Pancreas (tissue), 10 donors: ENCODE data around the gene CHID1. TPM values are rescaled to one million over a fixed set of nuclear protein-coding genes. Genes with fewer than 3 reads are reported as not detected.

ENCODE experiments used
- ATAC-seq, 4 donors: fragments of 200-7000 bp; cut with Tn5 transposase; one replicate each; pipeline versions ENCODE4 v1.8.0 to v1.9.1; 2020; ENCODE audit warnings: mild to moderate bottlenecking in 4 of 4, moderate library complexity in 4 of 4
- DNase-seq, 6 donors: peaks; one replicate each; pipeline ENCODE4 v3.0.0-alpha.2; 2020
- FAIRE-seq: peaks from 2 replicates; lab custom pipeline; 2012; peaks lifted over from hg19 to GRCh38; lab: Jason Lieb, UNC
- H3K27ac ChIP-seq, 4 donors: fragments of 200-600 bp; sonication (generic); 1 replicate in 3 of 4; 2 replicates in 1 of 4; pipeline versions ENCODE4 v1.5.0 to v1.8.0; 2020
- H3K27me3 ChIP-seq, 4 donors: fragments of 200-600 bp; one replicate each; pipeline ENCODE4 v1.8.0; 2021
- H3K36me3 ChIP-seq, 3 donors: fragments of 200-600 bp; sonication (generic) in 1 of 3; one replicate each; pipeline versions ENCODE4 v1.5.0 to v1.8.0; 2020 to 2021
- H3K4me1 ChIP-seq, 3 donors: fragments of 200-600 bp; one replicate each; pipeline ENCODE4 v1.8.0; 2021
- H3K4me3 ChIP-seq, 4 donors: fragments of 200-600 bp; sonication (generic) in 2 of 4; one replicate each; pipeline versions ENCODE4 v1.5.0 to v1.8.0; 2020 to 2021
- H3K9me3 ChIP-seq, 4 donors: fragments of 200-600 bp; one replicate each; pipeline ENCODE4 v1.8.0; 2021
- WGBS, 2 donors: extraction: QIAGEN DNeasy Blood & Tissue Kit; methylation state at CpG; one replicate each; pipeline ENCODE4 v1.1.7; 2013; 5-methylcytosine and 5-hydroxymethylcytosine counted together
- intact Hi-C, 3 donors: fragments of 100-400 bp; cut with DNase I; formaldehyde crosslinking; loops; one replicate each; pipeline versions ENCODE4 v1.11.1 to v1.14.2; 2022
- polyA plus RNA-seq, 2 donors: library from polyadenylated mRNA; stranded (reverse); fragments of 200-250 nt; gene quantifications; one replicate each; pipeline ENCODE4 v1.2.3, GENCODE V29; 2013
- total RNA-seq, 6 donors: library from RNA; stranded (reverse); fragmentation: NEBNext Ultra II Directional in 4 of 6; extraction: Animal tissue kit (Norgen Biotek cat#: 25700) in 4 of 6; gene quantifications; one replicate each; pipeline versions ENCODE4 v1.2.1 to v1.2.4, GENCODE V29; 2021 to 2023
- TF ChIP-seq, protein P1 (sequence below), 4 donors: fragments of 200-600 bp; sonication (generic) in 3 of 4; IDR thresholded peaks; one replicate each; pipeline versions ENCODE4 v1.5.0 to v1.8.0; 2021; ENCODE audit warnings: antibody characterized with exemption in 4 of 4
- donor health status: healthy with polysubstance abuse.
- donor health status: DM: no; HTN: no; CAD: no; lungs with moderate emphysema.
- donor health status: DM: no; HTN: no; CAD: no.
- donor health status: control.
- donor health status: control.
- donor health status: Bipolar disorder and iron deficiency.
- donor health status: DM: yes; HTN: yes; CAD: no.
- donor health status: DM: no; HTN: no; CAD: no.
- donor health status: DM: no; HTN: no; CAD: no.
- donor health status: DM: yes; HTN: yes; CAD: no.

The CHID1 gene
- total and polyA plus RNA-seq, 8 donors: 41.7 to 86.0 (median 62.1) TPM

DNA sequence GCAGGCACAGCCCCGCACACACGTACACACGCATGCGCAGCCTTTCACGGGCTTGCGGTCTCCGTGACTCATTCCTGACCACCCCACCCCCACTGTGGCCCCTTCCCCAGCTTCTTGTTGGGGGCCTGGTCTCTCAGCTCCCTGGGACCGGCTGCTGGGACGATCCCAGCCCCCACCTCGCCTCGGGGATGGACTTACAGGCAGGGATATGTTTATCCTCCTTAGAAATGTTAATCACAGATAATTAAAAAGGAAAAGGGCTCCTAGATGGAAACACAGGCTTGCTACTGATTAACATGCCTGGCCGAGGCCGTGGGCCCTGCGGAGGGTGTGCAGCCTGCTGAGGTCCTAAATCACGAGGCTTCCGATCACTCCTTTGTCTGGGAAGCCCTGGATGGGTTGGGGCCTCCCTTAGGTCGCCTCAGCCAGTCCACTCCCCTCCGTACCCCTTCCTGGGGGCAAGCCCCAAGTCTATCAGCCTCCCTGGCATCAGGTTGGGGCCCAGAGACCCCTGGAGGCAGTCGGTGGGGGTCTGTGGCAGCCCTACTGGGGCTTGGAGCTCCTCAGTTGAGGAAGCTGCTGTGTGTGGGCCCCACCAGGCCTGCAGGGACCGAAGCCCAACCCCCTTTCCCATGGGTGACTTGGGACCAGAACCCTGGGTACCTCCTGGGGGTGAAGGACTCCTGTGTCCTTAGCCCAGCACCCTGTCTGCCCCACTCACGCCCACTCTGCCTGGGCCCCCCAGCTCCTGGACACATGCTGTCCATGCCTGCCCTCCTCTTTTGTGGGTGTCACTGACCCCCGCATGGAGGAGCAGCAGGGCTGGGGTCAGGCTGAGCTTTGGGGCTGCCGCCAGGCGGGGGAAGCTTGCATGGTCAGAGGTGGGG lies 47.3 kb downstream of the CHID1 start:
- H3K27me3 ChIP-seq: no peaks in the 10 kb centered on the region
- no peak overlapping the region for H3K4me3 ChIP-seq
- intact Hi-C loops: no loop called here
- no peak overlapping the region for H3K27ac ChIP-seq
- 78 to 86% methylated on average over 24 of the region's 24 CpGs for WGBS, 2 donors
- DNase-seq (no peak), ATAC-seq (no peak), FAIRE-seq (no peak)
- H3K36me3 ChIP-seq: peaks cover 0 to 5% (median 0%) of the 10 kb centered on the region in 3 donors
- TF ChIP-seq, protein P1, sequence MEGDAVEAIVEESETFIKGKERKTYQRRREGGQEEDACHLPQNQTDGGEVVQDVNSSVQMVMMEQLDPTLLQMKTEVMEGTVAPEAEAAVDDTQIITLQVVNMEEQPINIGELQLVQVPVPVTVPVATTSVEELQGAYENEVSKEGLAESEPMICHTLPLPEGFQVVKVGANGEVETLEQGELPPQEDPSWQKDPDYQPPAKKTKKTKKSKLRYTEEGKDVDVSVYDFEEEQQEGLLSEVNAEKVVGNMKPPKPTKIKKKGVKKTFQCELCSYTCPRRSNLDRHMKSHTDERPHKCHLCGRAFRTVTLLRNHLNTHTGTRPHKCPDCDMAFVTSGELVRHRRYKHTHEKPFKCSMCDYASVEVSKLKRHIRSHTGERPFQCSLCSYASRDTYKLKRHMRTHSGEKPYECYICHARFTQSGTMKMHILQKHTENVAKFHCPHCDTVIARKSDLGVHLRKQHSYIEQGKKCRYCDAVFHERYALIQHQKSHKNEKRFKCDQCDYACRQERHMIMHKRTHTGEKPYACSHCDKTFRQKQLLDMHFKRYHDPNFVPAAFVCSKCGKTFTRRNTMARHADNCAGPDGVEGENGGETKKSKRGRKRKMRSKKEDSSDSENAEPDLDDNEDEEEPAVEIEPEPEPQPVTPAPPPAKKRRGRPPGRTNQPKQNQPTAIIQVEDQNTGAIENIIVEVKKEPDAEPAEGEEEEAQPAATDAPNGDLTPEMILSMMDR (IDR thresholded peaks at IDR 0.05): no peak
- no peaks in the 10 kb centered on the region for H3K9me3 ChIP-seq
- peaks cover 0 to 4% (median 0%) of the 10 kb centered on the region in 3 donors for H3K4me1 ChIP-seq

DNA sequence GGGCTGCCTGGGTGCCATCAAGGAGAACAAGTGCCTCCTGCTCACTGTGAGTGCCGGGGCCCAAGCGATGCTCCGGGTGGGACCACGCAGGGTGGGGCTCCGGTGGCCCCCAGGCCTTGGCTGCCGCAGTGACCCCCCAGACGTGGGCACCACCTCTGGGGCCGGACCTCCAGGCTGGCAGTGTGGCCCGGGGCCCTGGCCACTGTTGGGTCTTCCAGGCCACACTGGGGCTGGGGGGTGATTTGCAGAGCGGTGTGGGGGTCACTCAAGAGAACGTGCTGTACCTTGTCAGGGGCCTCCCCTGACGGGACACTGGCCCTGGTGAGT lies 48.0 kb downstream of the CHID1 start:
- DNase-seq (no peak), ATAC-seq (no peak), FAIRE-seq (no peak)
- WGBS, 2 donors: 79 to 96% methylated on average over 12 of the region's 12 CpGs
- TF ChIP-seq, protein P1 (IDR thresholded peaks at IDR 0.05): no peak
- H3K4me3 ChIP-seq: no peak overlapping the region
- no peak overlapping the region for H3K27ac ChIP-seq
- H3K27me3 ChIP-seq: no peaks in the 10 kb centered on the region
- peaks cover 0 to 4% (median 0%) of the 10 kb centered on the region in 3 donors for H3K4me1 ChIP-seq
- peaks cover 0 to 5% (median 0%) of the 10 kb centered on the region in 3 donors for H3K36me3 ChIP-seq
- no peaks in the 10 kb centered on the region for H3K9me3 ChIP-seq
- intact Hi-C loops: no loop called here

DNA sequence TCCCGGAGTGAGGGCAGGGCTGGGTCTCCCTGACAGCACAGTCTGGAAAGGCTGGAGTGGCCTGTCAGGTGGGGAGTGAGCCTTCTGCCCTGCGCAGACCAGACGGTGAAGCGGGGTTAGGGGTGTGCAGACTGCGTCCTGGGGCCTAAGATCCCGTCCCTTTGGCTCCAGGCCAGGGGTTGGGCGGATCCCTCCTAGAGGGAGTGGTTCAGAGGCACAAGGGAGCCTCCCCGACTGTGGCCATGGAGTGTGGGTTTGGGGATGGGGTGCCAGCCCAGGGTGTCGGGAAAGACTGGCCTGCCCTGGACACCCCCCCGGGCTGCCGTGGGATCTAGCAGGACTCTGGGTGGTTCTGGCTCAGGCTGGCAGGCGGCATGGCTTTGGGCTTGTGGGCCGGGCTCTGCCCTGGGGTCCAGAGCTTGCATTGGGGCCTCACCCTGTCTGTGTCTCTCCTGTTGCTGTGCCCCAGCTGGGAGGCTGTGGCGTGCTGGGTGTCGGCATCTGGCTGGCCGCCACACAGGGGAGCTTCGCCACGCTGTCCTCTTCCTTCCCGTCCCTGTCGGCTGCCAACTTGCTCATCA lies 48.4 kb downstream of the CHID1 start:
- DNase-seq (no peak), ATAC-seq (no peak), FAIRE-seq (no peak)
- H3K4me3 ChIP-seq: no peak overlapping the region
- H3K27ac ChIP-seq: no peak overlapping the region
- 52 to 66% methylated on average over 20 of the region's 20 CpGs for WGBS, 2 donors
- intact Hi-C loops: no loop called here
- TF ChIP-seq, protein P1 (IDR thresholded peaks at IDR 0.05): no peak
- peaks cover 0 to 4% (median 0%) of the 10 kb centered on the region in 3 donors for H3K4me1 ChIP-seq
- H3K36me3 ChIP-seq: peaks cover 0 to 5% (median 0%) of the 10 kb centered on the region in 3 donors
- H3K9me3 ChIP-seq: no peaks in the 10 kb centered on the region
- H3K27me3 ChIP-seq: no peaks in the 10 kb centered on the region

DNA sequence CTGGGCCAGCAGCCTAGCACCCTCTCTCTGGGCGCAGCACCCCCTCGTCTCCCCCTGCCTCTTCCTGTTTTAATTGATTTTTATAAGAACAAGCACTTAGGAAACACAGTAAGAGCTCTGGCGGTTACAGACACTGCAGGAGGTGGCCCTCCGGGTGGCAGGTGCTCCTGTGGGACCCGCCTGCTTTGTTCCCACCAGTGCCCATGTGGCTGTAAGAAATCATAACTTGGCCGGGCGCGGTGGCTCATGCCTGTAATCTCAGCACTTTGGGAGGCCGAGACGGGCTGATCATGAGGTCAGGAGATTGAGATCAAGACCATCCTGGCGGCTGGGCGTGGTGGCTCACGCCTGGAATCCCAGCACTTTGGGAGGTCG lies 49.5 kb downstream of the CHID1 start:
- TF ChIP-seq, protein P1 (IDR thresholded peaks at IDR 0.05): no peak
- Histone ChIP-seq H3K27me3 (no peaks in the 10 kb centered on the region), H3K27ac (no peak overlapping the region), H3K4me3 (no peak overlapping the region), H3K36me3 (no peaks in the 10 kb centered on the region), H3K9me3 (no peaks in the 10 kb centered on the region), H3K4me1 (peaks cover 0 to 4% (median 0%) of the 10 kb centered on the region in 3 donors)
- intact Hi-C loops: no loop called here
- FAIRE-seq: no peak
- no peak for ATAC-seq
- WGBS, 2 donors: 73 to 77% methylated on average over 14 of the region's 14 CpGs
- no peak for DNase-seq
